Retinal pigment epithelial cell (primary cell): ENCODE data around the gene NASP.
A peak's percentile ranks its signal among the peaks of the same experiment; 100 is the strongest.

ENCODE experiments used
- DNase-seq: peaks from one replicate; pipeline ENCODE4 v3.0.0-alpha.2; 2010; ENCODE audit warnings: low read depth
- H3K4me3 ChIP-seq: 2 replicates; pipeline ENCODE4 v1.5.1; 2011; ENCODE audit warnings: mild to moderate bottlenecking, low read length, control low read depth, moderate library complexity
- TF ChIP-seq, protein P1 (sequence below): conservative IDR thresholded peaks from 2 replicates; pipeline ENCODE4 v1.5.1; 2011; ENCODE audit warnings: low read depth, low read length, control low read depth, inconsistent platforms

NASP gene, protein sequence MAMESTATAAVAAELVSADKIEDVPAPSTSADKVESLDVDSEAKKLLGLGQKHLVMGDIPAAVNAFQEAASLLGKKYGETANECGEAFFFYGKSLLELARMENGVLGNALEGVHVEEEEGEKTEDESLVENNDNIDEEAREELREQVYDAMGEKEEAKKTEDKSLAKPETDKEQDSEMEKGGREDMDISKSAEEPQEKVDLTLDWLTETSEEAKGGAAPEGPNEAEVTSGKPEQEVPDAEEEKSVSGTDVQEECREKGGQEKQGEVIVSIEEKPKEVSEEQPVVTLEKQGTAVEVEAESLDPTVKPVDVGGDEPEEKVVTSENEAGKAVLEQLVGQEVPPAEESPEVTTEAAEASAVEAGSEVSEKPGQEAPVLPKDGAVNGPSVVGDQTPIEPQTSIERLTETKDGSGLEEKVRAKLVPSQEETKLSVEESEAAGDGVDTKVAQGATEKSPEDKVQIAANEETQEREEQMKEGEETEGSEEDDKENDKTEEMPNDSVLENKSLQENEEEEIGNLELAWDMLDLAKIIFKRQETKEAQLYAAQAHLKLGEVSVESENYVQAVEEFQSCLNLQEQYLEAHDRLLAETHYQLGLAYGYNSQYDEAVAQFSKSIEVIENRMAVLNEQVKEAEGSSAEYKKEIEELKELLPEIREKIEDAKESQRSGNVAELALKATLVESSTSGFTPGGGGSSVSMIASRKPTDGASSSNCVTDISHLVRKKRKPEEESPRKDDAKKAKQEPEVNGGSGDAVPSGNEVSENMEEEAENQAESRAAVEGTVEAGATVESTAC

DNA sequence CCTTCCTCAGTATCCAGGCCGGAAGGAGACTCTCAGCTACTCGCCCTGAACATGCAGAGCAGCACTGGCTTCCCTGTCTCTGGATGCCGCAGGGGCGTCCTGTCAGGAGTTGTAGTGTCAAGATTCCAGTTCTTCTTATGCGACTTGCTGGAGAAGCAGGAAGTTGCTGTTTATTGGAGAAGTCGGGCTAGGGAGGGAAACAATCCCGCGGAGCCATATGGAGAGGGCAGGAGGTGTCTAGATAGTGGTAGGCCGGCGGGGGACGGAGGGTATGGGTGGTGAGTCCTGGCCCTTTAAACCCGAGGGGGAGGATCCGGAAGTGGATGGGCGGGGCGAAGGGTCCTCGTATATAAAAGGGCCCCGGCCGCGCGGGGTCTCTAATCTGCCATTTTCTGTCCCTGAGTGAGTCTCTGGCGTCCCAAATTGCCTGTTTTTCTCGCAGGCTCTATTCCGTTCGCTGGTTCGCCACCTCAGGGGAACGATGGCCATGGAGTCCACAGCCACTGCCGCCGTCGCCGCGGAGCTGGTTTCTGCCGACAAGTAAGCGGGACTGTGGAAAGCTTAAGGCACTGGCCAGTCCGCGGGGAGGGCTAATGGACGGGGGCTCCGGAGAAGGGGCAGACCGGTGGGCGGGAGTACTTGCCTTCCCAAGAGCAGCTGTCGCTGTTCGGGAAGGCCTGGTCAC lies at the start of gene NASP:
Gene NASP, plus strand, starts transcription at position 376 of the 685 bp plus-strand sequence. Its CDS starts 106 bp downstream, at position 482.
- TF ChIP-seq, protein P1, sequence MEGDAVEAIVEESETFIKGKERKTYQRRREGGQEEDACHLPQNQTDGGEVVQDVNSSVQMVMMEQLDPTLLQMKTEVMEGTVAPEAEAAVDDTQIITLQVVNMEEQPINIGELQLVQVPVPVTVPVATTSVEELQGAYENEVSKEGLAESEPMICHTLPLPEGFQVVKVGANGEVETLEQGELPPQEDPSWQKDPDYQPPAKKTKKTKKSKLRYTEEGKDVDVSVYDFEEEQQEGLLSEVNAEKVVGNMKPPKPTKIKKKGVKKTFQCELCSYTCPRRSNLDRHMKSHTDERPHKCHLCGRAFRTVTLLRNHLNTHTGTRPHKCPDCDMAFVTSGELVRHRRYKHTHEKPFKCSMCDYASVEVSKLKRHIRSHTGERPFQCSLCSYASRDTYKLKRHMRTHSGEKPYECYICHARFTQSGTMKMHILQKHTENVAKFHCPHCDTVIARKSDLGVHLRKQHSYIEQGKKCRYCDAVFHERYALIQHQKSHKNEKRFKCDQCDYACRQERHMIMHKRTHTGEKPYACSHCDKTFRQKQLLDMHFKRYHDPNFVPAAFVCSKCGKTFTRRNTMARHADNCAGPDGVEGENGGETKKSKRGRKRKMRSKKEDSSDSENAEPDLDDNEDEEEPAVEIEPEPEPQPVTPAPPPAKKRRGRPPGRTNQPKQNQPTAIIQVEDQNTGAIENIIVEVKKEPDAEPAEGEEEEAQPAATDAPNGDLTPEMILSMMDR, result no peak
- no peak for DNase-seq
- H3K4me3 ChIP-seq, result peak within 1 kb of the TSS; percentile 83

DNA sequence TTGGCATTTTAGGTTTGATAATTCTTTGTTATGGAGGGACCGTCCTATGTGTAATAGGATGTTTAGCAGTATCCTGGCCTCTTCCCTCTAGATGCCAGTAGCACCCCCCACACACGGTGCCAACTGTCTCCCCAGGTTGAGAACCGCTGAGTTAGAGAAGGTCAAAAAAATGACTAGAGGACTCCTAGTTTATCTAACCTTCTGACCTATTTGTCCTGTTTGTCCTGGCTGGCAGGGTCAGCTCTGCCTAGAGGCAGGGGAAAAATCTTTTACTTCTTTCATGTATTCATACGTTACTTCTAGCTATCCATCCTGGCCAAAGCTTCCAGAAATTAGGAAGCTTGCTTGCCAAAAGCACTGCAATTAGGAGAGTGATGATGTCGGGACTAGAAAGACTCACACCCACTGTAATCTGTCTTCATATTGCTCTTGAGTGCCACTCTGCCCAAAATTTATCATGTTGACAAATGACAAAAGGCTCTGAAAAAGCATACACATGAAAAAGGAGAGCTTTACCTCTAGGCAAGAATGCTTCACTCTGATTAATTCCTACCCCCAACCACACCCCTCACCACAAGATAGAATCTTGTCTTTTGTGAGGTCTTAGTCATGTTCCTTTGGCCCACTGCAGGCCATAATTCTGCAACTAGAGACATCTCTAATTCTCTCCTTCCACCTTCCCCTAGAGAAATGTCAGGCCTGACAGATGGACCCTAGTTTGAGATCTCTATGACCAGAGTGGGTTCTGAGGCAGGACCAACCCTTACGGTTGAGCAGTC lies 47.7 kb upstream of the NASP start:
- DNase-seq, result no peak
- TF ChIP-seq, protein P1, result no peak
- H3K4me3 ChIP-seq, result no peak overlapping the region

DNA sequence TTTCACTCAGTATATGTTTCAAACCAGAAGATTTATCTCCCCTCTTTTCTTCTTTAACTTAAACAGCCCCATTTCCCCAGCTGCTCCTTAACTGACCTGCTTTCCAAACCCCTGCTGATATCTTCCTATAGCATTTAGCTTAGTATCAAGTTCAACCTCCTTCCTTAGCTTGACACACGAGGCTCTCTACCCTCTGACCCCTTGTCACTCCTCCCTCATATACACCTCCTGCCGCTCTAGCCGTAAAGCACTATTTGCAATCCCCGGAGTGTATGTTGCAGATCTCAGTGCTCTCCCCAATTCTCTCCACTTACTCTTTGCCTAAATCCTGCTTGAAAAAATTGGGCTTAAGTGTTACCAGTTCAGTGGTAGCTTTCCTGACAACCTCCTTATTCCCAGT lies 47.0 kb upstream of the NASP start:
- DNase-seq, result no peak
- TF ChIP-seq, protein P1, result no peak
- H3K4me3 ChIP-seq, result no peak overlapping the region

DNA sequence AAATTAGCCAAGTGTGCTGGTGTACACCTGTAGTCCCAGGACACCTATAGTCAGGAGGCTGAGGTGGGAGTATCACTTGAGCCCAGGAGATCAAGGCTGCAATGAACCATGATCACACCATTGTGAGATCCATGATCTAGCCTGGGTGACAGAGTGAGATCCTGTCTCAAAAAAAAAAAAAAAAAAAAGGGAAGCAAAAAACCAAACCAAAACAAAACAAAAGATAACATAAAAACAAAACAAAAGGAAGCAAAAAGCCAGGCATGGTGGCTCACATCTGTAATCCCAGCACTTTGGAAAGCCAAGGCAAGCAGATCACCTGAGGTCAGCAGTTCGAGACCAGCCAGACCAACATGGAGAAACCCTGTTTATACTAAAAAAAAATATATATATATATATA lies 42.6 kb upstream of the NASP start:
- no peak for DNase-seq
- no peak overlapping the region for H3K4me3 ChIP-seq
- TF ChIP-seq, protein P1, result no peak

DNA sequence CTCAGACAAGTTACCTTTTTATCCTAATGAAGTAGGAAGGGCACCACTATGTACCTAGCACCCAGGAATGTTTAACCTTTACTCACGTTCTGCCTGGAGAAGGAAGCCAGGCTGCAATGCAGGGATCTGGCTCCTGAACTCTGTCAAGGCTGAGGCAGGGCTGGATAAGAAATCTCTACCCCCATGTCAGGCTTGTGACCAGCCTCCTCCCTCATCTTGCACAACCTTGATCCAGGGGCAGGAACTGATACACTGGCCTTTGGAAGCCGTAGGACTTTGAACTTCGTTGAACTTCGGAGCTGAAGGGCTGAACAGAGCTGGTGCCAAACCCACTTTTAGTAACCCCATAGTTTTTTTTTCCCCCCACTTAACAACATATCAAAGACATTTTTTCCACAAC lies 41.2 kb upstream of the NASP start:
- no peak for DNase-seq
- TF ChIP-seq, protein P1, result no peak
- no peak overlapping the region for H3K4me3 ChIP-seq

DNA sequence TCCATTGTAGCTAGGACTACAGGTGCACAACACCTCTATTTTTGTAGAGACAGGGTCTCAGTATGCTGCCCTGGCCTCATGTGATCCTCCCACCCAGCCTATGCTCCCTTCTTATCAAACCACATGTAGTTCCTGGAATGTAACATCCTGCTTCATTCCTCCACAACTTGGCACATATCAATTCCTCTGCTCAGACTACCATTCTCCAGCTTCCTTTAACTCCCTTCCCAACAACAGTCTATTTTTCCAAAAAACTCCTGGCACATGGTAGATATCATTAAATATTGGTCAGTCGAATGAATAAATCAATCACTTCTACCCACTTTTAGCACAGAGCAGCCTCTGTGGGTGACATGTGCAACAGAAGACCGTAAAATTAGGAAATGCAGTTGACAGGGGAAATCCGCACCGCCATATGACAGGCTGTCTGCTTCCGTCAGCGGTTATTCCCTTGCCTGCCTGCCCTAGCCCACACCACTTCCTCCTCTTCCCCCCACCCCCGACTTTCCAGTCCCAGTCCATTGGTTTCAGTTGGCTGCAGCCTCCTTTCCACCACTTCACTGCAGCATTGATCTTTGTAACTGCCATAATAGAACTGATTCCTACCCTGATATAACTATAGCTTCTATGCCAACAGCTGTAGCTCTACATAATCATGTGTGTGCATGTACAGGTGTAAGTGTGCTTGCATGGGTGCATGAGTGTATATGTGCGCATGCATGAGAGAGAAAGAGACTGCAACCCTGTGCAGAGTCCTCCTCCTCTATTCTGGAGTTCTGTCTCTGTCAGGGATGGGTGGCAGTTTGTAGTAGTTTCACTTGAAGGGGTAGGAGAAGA lies 40.0 kb upstream of the NASP start:
- no peak overlapping the region for H3K4me3 ChIP-seq
- DNase-seq, result no peak
- TF ChIP-seq, protein P1, result no peak
